ENCODE results near the gene PM20D2. TPM values are rescaled to one million over a fixed set of nuclear protein-coding genes. Genes with fewer than 3 reads are reported as not detected.
A peak's percentile ranks its signal among the peaks of the same experiment; 100 is the strongest.

The PM20D2 gene
- total and polyA plus RNA-seq, 4 experiments from 2014 or later, result 7.8 to 11.6 (median 11.3) TPM

GRCh38 chr6:89160331-89161092 is 14.7 kb downstream of the PM20D2 start:
- POLR2A ChIA-PET (ENCODE audit: partially characterized antibody), result no interaction called here
- Histone ChIP-seq H3K4me1 (ENCODE audit: insufficient read depth, low read length) (no peaks in the 10 kb centered on the region), H3K27me3 (ENCODE audit: insufficient read depth, low read length) (no peaks in the 10 kb centered on the region), H3K27ac (ENCODE audit: low read depth, low read length) (no peak overlapping the region), H3K4me3 (ENCODE audit: low read length in 2 of 2) (no peak overlapping the region), H3K9me3 (ENCODE audit: control insufficient read depth in 1 of 2, low read length in 2 of 2) (no peaks in the 10 kb centered on the region), H3K36me3 (ENCODE audit: insufficient read depth, low read length) (peaks cover 4% of the 10 kb centered on the region)
- no peaks in the 10 kb centered on the region for H3K27me3 Mint-ChIP-seq
- no peak overlapping the region for H3K4me3 Mint-ChIP-seq
- peak overlapping the region in 1 of 7 donors; percentile 6 for H3K27ac Mint-ChIP-seq
- no peaks in the 10 kb centered on the region for H3K9me3 Mint-ChIP-seq
- peaks cover 42 to 56% of the 10 kb centered on the region in 2 donors for H3K36me3 Mint-ChIP-seq
- intact Hi-C loops (cut with micrococcal nuclease), result no loop called here
- no peak for DNase-seq
- peaks cover 0 to 5% (median 0%) of the 10 kb centered on the region in 4 donors for H3K4me1 Mint-ChIP-seq
- CTCF ChIA-PET (ENCODE audit: partially characterized antibody), result no interaction called here

GRCh38 chr6:89161326-89162046 is 15.6 kb downstream of the PM20D2 start:
- H3K4me3 Mint-ChIP-seq, result no peak overlapping the region

GRCh38 chr6:89162047-89162371 is 16.2 kb downstream of the PM20D2 start:
- no peak overlapping the region for H3K4me3 Mint-ChIP-seq
- POLR2A ChIA-PET (ENCODE audit: partially characterized antibody), result no interaction called here
- no peak for DNase-seq
- no peaks in the 10 kb centered on the region for H3K27me3 Mint-ChIP-seq
- CTCF ChIA-PET (ENCODE audit: partially characterized antibody), result no interaction called here
- H3K4me1 ChIP-seq (ENCODE audit: insufficient read depth, low read length), result no peaks in the 10 kb centered on the region
- no peaks in the 10 kb centered on the region for H3K4me1 Mint-ChIP-seq
- intact Hi-C loops (cut with micrococcal nuclease), result no loop called here
- H3K36me3 Mint-ChIP-seq, result peaks cover 43 to 50% of the 10 kb centered on the region in 2 donors
- H3K27me3 ChIP-seq (ENCODE audit: insufficient read depth, low read length), result no peaks in the 10 kb centered on the region
- no peak overlapping the region for H3K4me3 ChIP-seq (ENCODE audit: low read length in 2 of 2)
- no peaks in the 10 kb centered on the region for H3K9me3 ChIP-seq (ENCODE audit: control insufficient read depth in 1 of 2, low read length in 2 of 2)
- no peak overlapping the region for H3K27ac Mint-ChIP-seq
- H3K9me3 Mint-ChIP-seq, result no peaks in the 10 kb centered on the region
- H3K27ac ChIP-seq (ENCODE audit: low read depth, low read length), result no peak overlapping the region
- H3K36me3 ChIP-seq (ENCODE audit: insufficient read depth, low read length), result peaks cover 4% of the 10 kb centered on the region

More at GRCh38 chr6:89161326-89162046, 15.6 kb downstream of the PM20D2 start:
- Mint-ChIP-seq H3K36me3 (peaks cover 43 to 52% of the 10 kb centered on the region in 2 donors), H3K4me1 (peaks cover 0 to 2% (median 0%) of the 10 kb centered on the region in 4 donors), H3K27ac (peak overlapping the region in 1 of 7 donors; percentile 10), H3K9me3 (no peaks in the 10 kb centered on the region), H3K27me3 (no peaks in the 10 kb centered on the region)
- no peak for DNase-seq
- H3K36me3 ChIP-seq (ENCODE audit: insufficient read depth, low read length), result peaks cover 4% of the 10 kb centered on the region
- intact Hi-C loops (cut with micrococcal nuclease), result no loop called here
- no peak overlapping the region for H3K4me3 ChIP-seq (ENCODE audit: low read length in 2 of 2)
- H3K4me1 ChIP-seq (ENCODE audit: insufficient read depth, low read length), result no peaks in the 10 kb centered on the region
- H3K27ac ChIP-seq (ENCODE audit: low read depth, low read length), result no peak overlapping the region
- H3K27me3 ChIP-seq (ENCODE audit: insufficient read depth, low read length), result no peaks in the 10 kb centered on the region
- ChIA-PET POLR2A (ENCODE audit: partially characterized antibody) (no interaction called here), CTCF (ENCODE audit: partially characterized antibody) (no interaction called here)
- no peaks in the 10 kb centered on the region for H3K9me3 ChIP-seq (ENCODE audit: control insufficient read depth in 1 of 2, low read length in 2 of 2)

GRCh38 chr6:89172131-89172530 is 26.3 kb downstream of the PM20D2 start:
- ChIA-PET CTCF (ENCODE audit: partially characterized antibody) (no interaction called here), POLR2A (ENCODE audit: partially characterized antibody) (no interaction called here)

GRCh38 chr6:89173634-89174033 is 27.8 kb downstream of the PM20D2 start:
- no peaks in the 10 kb centered on the region for H3K36me3 Mint-ChIP-seq
- H3K4me1 ChIP-seq (ENCODE audit: insufficient read depth, low read length), result no peaks in the 10 kb centered on the region
- DNase-seq, result no peak
- H3K4me1 Mint-ChIP-seq, result no peaks in the 10 kb centered on the region
- intact Hi-C loops (cut with micrococcal nuclease), result no loop called here
- peaks cover 2% of the 10 kb centered on the region in 2 donors for H3K27me3 Mint-ChIP-seq
- no peaks in the 10 kb centered on the region for H3K9me3 ChIP-seq (ENCODE audit: control insufficient read depth in 1 of 2, low read length in 2 of 2)
- no peak overlapping the region for H3K27ac ChIP-seq (ENCODE audit: low read depth, low read length)
- H3K27me3 ChIP-seq (ENCODE audit: insufficient read depth, low read length), result no peaks in the 10 kb centered on the region
- H3K4me3 Mint-ChIP-seq, result no peak overlapping the region
- no peak overlapping the region for H3K4me3 ChIP-seq (ENCODE audit: low read length in 2 of 2)
- H3K36me3 ChIP-seq (ENCODE audit: insufficient read depth, low read length), result no peaks in the 10 kb centered on the region
- ChIA-PET POLR2A (ENCODE audit: partially characterized antibody) (no interaction called here), CTCF (ENCODE audit: partially characterized antibody) (interaction anchor here (0.6 kb wide), 1 partner anchor 271 kb away, joined by 4 read pairs; no protein-coding TSS in a partner anchor)
- no peak overlapping the region for H3K27ac Mint-ChIP-seq
- no peaks in the 10 kb centered on the region for H3K9me3 Mint-ChIP-seq

More at GRCh38 chr6:89172131-89172530, 26.3 kb downstream of the PM20D2 start:
- Histone ChIP-seq H3K9me3 (ENCODE audit: control insufficient read depth in 1 of 2, low read length in 2 of 2) (no peaks in the 10 kb centered on the region), H3K4me1 (ENCODE audit: insufficient read depth, low read length) (no peaks in the 10 kb centered on the region), H3K36me3 (ENCODE audit: insufficient read depth, low read length) (no peaks in the 10 kb centered on the region), H3K4me3 (ENCODE audit: low read length in 2 of 2) (no peak overlapping the region), H3K27ac (ENCODE audit: low read depth, low read length) (no peak overlapping the region), H3K27me3 (ENCODE audit: insufficient read depth, low read length) (no peaks in the 10 kb centered on the region)
- peaks cover 0 to 2% of the 10 kb centered on the region in 2 donors for H3K27me3 Mint-ChIP-seq
- H3K4me1 Mint-ChIP-seq, result no peaks in the 10 kb centered on the region
- no peak overlapping the region for H3K27ac Mint-ChIP-seq
- no peaks in the 10 kb centered on the region for H3K9me3 Mint-ChIP-seq
- H3K4me3 Mint-ChIP-seq, result no peak overlapping the region
- H3K36me3 Mint-ChIP-seq, result no peaks in the 10 kb centered on the region
- DNase-seq, result no peak
- intact Hi-C loops (cut with micrococcal nuclease), result no loop called here

- H3K36me3 Mint-ChIP-seq, result no peaks in the 10 kb centered on the region
- ChIA-PET POLR2A (ENCODE audit: partially characterized antibody) (no interaction called here), CTCF (ENCODE audit: partially characterized antibody) (no interaction called here)
- Histone ChIP-seq H3K4me1 (ENCODE audit: insufficient read depth, low read length) (no peaks in the 10 kb centered on the region), H3K36me3 (ENCODE audit: insufficient read depth, low read length) (no peaks in the 10 kb centered on the region), H3K4me3 (ENCODE audit: low read length in 2 of 2) (no peak overlapping the region), H3K27me3 (ENCODE audit: insufficient read depth, low read length) (no peaks in the 10 kb centered on the region), H3K9me3 (ENCODE audit: control insufficient read depth in 1 of 2, low read length in 2 of 2) (no peaks in the 10 kb centered on the region), H3K27ac (ENCODE audit: low read depth, low read length) (no peak overlapping the region)
- no peaks in the 10 kb centered on the region for H3K9me3 Mint-ChIP-seq
- intact Hi-C loops (cut with micrococcal nuclease), result no loop called here
- peaks cover 3 to 12% of the 10 kb centered on the region in 2 donors for H3K27me3 Mint-ChIP-seq
- no peak for DNase-seq
- H3K4me3 Mint-ChIP-seq, result no peak overlapping the region
- H3K27ac Mint-ChIP-seq, result no peak overlapping the region
- H3K4me1 Mint-ChIP-seq, result peaks cover 0 to 3% (median 0%) of the 10 kb centered on the region in 4 donors
These were observed 34.3 kb downstream of the PM20D2 start for GRCh38 chr6:89180112-89180511.

GRCh38 chr6:89180971-89181370 is 35.1 kb downstream of the PM20D2 start:
- Mint-ChIP-seq H3K4me3 (no peak overlapping the region), H3K27me3 (peaks cover 3 to 12% of the 10 kb centered on the region in 2 donors), H3K36me3 (no peaks in the 10 kb centered on the region), H3K4me1 (peaks cover 0 to 3% (median 0%) of the 10 kb centered on the region in 4 donors), H3K27ac (no peak overlapping the region), H3K9me3 (no peaks in the 10 kb centered on the region)
- intact Hi-C loops (cut with micrococcal nuclease), result no loop called here
- Histone ChIP-seq H3K27me3 (ENCODE audit: insufficient read depth, low read length) (no peaks in the 10 kb centered on the region), H3K9me3 (ENCODE audit: control insufficient read depth in 1 of 2, low read length in 2 of 2) (no peaks in the 10 kb centered on the region), H3K36me3 (ENCODE audit: insufficient read depth, low read length) (no peaks in the 10 kb centered on the region), H3K4me1 (ENCODE audit: insufficient read depth, low read length) (no peaks in the 10 kb centered on the region), H3K4me3 (ENCODE audit: low read length in 2 of 2) (no peak overlapping the region), H3K27ac (ENCODE audit: low read depth, low read length) (no peak overlapping the region)
- DNase-seq, result no peak
- ChIA-PET CTCF (ENCODE audit: partially characterized antibody) (interaction anchor here (0.9 kb wide), 1 partner anchor 199 kb away, joined by 5 read pairs; no protein-coding TSS in a partner anchor), POLR2A (ENCODE audit: partially characterized antibody) (no interaction called here)

Data from CD4-positive, alpha-beta memory T cell (primary cell).